HG03457 (cell line): ENCODE data around the gene SERPINA9.
"Not testable (repeated sequence)": the region's sequence is repeated elsewhere in the genome, so short reads cannot be mapped to it uniquely, and the experiment has no call there.

Experiments used
- ATAC-seq: cut with Tn5 transposase; IDR thresholded peaks from one replicate; pipeline ENCODE4 v1.9.1; 2021; ENCODE audit warnings: moderate number of reproducible peaks; ENCODE audit not compliant: unreplicated experiment

The SERPINA9 gene

GRCh38 chr14:94428610-94429009 lies 47.4 kb downstream of the SERPINA9 start:
- ATAC-seq, result no peak

- no peak for ATAC-seq
These were observed 48.9 kb downstream of the SERPINA9 start for GRCh38 chr14:94427016-94427613.

- no peak for ATAC-seq
These were observed 49.5 kb downstream of the SERPINA9 start for GRCh38 chr14:94426526-94426925.

- no peak for ATAC-seq
These were observed 51.6 kb downstream of the SERPINA9 start for GRCh38 chr14:94424371-94424770.

- no peak for ATAC-seq
These were observed 52.4 kb downstream of the SERPINA9 start for GRCh38 chr14:94423453-94424056.

- no peak for ATAC-seq
These were observed 54.7 kb downstream of the SERPINA9 start for GRCh38 chr14:94421316-94421715.

- not testable (repeated sequence) for ATAC-seq
These were observed 58.3 kb downstream of the SERPINA9 start for GRCh38 chr14:94417497-94418205.
